Transverse colon (tissue), 3 donors: ENCODE data around the gene OSBPL3.

Experiments
- CTCF ChIP-seq, 5 experiments: fragments of 200-600 bp in 3 of 5; fragments of 450-650 bp in 2 of 5; sonication (generic) in 3 of 5; IDR thresholded peaks; 1 replicate in 2 of 5; 2 replicates in 3 of 5; pipeline ENCODE4 v1.5.1; 2016 to 2017; ENCODE audit warnings: antibody characterized with exemption in 5 of 5, inconsistent platforms in 3 of 5, mild to moderate bottlenecking in 2 of 5, moderate library complexity in 1 of 5
- POLR2A ChIP-seq: fragments of 450-650 bp; IDR thresholded peaks from one replicate; pipeline ENCODE4 v1.6.1; 2016; ENCODE audit warnings: antibody characterized with exemption, mild to moderate bottlenecking, moderate library complexity

DNA sequence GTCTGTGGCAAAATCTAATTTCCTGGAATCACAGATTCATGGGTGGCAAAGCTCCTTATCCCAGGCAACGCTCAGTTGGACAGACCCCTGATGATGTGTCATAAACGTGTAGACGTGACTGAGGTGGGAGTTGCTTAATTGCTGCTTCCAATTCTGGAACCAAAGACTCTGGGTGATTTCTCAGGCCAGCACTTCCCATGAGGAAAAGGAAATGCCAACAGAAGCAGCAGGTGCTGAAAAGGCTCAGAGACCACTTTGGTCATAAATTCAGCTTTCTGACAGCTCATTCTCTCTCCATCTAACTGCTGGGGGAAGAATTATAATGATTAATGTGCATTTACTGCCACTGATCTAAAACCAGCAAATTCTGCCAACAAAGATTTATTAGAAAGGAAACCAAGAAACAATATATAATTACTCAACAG, 88.7 kb downstream of the OSBPL3 start:
- TF ChIP-seq CTCF (IDR thresholded peaks at IDR 0.05): no peak
- no peak for TF ChIP-seq POLR2A
